Measurements from ENCODE around the gene PCTP.

DNA sequence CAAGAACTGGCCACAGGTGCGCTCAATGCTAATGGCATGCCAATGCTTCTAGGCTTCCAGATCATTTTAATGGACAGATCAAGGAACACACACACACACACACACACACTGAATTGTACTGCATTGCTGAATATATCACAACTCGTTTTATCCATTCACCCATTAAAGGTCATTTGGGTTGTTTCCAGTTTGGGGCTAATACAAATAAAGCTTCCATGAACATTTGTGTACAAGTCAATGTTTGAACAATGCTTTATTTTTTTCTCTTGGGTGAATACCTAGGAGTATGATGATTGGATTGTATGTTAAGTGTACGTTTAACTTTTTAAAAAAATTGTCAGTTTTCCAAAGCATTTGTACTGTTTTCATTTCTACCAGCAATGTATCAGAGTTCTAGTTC lies 3.6 kb upstream of the PCTP start:
- TF ChIP-seq, protein P1, sequence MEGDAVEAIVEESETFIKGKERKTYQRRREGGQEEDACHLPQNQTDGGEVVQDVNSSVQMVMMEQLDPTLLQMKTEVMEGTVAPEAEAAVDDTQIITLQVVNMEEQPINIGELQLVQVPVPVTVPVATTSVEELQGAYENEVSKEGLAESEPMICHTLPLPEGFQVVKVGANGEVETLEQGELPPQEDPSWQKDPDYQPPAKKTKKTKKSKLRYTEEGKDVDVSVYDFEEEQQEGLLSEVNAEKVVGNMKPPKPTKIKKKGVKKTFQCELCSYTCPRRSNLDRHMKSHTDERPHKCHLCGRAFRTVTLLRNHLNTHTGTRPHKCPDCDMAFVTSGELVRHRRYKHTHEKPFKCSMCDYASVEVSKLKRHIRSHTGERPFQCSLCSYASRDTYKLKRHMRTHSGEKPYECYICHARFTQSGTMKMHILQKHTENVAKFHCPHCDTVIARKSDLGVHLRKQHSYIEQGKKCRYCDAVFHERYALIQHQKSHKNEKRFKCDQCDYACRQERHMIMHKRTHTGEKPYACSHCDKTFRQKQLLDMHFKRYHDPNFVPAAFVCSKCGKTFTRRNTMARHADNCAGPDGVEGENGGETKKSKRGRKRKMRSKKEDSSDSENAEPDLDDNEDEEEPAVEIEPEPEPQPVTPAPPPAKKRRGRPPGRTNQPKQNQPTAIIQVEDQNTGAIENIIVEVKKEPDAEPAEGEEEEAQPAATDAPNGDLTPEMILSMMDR (IDR thresholded peaks at IDR 0.05; ENCODE audit: insufficient read depth, low read length, poor library complexity, severe bottlenecking), result no peak
- no peak for TF ChIP-seq EZH2phosphoT487 (conservative IDR thresholded peaks at IDR 0.05; ENCODE audit: low read length)
